IPS-NIHi11 (cell line): ENCODE data around the gene DGLUCY.
A peak's percentile ranks its signal among the peaks of the same experiment; 100 is the strongest.
"Not testable (repeated sequence)": the region's sequence is repeated elsewhere in the genome, so short reads cannot be mapped to it uniquely, and the experiment has no call there.

Source experiments
- DNase-seq: peaks from one replicate; pipeline ENCODE4 v3.0.0; 2012; ENCODE audit warnings: mixed read lengths, low spot score

The DGLUCY gene

DNA sequence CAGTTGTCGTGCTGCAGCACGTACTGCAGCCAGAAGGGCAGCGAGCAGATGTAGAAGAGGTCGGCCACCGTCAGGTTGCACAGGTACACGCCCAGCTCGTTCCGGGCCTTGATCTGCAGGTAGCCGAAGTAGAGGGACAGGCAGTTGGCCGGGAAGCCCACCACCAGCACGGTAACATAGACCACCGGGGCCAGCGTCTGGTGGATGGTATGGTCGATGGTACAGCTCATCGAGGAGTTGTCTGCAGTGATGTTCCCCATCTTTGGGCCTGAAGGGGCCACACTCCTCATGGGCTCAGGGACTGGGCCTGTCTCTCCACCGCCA lies 120.9 kb downstream of the DGLUCY start:
- DNase-seq = no peak

DNA sequence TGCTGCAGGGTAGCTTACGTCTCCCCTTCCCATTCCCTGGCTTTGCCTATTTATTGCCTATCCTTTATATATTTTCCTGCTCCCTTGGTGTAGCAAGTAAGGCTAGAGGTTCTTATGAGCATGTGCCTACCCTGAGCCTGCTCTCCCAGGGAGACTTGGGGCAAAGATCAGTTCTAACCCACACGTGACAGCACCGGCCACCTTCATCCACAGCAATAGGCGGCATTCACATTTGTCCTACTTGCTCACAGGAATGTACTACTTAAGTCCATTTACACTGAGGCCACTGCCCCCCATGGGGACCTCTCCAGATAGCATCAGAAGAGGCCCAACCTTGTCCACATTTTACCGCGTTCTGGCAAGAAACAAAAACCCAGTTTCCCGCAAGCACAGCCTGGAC lies 122.0 kb downstream of the DGLUCY start:
- DNase-seq = no peak

DNA sequence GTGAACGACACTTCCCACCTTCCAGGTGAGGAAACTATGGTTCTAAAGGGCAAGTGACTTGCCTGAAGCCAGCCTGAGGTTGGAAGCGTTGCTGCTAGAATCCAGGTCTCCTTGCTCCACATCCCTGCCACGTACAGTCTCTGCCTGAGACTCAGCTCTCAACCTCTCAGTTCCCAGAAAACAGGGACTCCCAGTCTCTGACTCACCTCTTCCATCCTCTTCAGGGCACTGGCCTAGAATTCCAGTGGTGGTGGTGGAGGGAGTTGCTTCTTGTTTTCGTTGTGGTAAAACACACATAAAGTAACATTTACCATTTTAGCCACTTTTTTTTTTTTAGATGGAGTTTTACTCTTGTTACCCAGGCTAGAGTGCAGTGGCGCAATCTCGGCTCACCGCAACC lies 123.3 kb downstream of the DGLUCY start:
- no peak for DNase-seq

DNA sequence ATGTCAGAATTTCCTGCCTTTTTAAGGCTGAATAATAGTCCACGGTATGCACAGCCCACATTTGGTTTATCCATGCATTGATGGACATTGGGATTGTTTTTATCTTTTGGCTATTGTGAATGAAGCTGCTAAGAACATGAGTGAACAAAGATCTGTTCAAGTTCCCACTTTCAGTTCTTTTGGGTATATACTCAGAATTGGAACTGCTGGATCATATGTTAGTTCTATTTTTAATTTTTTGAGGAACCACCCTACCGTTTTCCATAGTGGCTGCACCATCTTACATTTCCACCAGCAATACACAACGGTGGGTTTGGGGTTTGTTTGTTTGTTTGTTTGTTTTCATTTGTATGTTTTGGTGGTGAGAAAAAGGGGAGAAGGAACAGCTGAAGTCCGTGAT lies 124.2 kb downstream of the DGLUCY start:
- DNase-seq = no peak

- no peak for DNase-seq
These were observed 124.8 kb downstream of the DGLUCY start for GRCh38 chr14:91238661-91239060.

- no peak for DNase-seq
These were observed 128.0 kb downstream of the DGLUCY start for GRCh38 chr14:91241863-91242262.

DNA sequence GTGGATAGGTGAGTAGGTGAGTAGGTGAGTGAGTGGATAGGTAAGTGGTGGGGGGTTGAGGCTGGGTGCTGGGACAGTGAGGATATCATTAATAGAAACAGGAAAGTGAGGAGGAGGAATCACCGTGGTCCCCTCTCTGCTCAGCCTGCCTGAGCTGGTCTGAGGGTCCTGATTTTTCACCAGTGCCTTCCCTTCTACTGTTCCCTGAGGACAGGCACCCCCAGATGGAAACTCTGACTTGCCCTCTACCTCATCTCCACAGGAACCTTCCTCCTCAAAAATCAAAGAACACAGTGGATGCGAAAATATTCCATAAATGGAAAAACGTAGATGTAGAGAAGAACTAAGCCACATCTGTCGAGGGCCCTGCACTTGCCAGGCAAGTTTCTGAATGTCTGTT lies 128.8 kb downstream of the DGLUCY start:
- no peak for DNase-seq

DNA sequence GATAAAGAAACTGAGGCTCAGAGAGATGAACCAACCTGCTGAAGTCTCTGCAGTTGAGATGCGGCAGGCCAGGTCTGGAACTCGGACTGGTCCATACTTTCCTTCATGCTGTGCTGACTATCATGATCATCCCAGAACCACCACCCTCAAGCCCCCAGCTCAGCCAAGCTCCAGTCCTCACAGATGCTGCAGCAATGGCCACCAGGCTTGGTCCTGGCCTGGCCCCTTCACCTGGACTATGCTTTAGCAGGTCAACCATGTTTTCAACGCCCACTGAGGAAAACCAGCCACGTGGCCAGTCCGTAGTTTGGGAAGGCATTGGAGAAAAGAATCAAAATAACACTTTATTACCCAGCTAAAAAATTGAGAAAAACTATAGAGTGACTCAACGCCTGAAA lies 129.2 kb downstream of the DGLUCY start:
- no peak for DNase-seq

GRCh38 chr14:91244501-91244901 lies 130.6 kb downstream of the DGLUCY start, which contains the start of gene GPR68:
Gene GPR68 (minus strand): TSS chr14:91244704. CDS start chr14:91235050, 9,654 bp downstream.
- peak; percentile 56 for DNase-seq

DNA sequence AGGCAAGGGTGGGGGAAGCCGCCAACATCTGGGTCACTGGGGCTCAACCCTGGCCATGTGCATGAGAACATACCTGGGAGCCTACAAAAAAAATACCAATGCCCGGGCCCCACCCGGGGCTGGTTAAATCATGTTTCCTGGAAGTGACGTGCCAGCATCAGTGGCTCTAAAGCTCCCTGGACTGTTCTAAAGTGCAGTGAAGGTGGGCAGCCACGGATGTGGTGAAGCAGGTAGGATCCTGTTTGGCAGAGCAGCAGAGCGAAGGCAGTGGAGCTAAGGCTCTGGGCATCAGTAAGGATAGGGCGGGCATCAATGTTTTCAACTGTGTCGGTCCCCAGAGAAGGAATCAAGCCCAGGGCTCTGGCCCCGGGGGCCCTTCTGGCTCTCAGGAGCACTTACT lies 131.2 kb downstream of the DGLUCY start:
- DNase-seq = no peak

DNA sequence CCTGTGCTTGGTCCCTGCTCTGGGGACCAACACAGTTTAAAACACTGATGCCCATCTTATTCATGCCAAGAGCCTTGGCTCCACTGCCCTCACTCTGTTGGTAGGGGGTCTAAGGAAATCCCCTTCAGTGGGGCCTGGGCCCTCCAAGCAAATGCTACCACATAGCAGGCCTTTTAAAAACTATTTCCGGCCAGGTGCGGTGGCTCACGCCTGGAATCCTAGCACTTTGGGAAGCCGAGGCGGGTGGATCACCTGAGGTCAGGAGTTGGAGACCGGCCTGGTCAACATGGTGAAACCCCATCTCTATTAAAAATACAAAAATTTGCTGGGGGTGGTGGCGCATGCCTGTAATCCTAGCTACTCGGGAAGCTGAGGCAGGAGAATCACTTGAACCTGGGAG lies 131.7 kb downstream of the DGLUCY start:
- not testable (repeated sequence) for DNase-seq

DNA sequence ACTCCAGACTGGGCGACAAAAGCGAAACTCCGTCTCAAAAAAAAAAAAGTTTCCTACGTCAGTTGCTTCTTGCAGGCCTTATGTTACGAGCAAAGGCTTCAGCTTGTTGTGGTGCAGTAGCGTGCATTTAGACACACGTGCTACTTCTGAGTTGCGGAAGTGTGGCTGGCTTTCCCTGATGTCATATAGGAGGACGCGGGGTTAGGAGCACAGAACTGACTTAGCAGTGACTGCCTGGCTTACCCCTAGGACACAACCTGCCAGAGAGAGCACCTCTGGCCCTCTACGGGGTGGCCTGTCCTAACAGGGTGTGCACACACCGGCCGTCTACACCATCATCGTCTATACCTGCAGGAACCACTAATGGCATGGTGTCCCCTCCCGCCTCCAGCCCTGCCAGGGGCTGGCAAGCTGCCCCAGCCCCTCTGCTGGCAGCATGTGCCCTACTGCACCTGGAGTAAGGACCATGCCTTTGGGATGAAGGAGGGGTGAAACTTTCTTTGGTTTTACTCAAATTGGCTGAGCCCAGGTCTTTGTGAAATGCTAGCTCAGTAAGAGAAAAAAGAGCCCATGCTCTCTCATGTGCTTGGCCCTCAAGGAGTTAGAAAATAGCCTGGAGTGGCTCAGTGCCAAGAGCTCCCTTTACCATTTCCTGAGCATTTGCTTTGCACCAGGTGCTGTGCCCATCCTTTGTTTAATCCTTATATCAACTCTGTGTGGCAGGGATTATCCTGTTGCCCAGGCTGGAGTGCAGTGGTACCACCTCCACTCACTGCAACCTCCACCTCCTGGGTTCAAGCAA lies 132.4 kb downstream of the DGLUCY start:
- no peak for DNase-seq

DNA sequence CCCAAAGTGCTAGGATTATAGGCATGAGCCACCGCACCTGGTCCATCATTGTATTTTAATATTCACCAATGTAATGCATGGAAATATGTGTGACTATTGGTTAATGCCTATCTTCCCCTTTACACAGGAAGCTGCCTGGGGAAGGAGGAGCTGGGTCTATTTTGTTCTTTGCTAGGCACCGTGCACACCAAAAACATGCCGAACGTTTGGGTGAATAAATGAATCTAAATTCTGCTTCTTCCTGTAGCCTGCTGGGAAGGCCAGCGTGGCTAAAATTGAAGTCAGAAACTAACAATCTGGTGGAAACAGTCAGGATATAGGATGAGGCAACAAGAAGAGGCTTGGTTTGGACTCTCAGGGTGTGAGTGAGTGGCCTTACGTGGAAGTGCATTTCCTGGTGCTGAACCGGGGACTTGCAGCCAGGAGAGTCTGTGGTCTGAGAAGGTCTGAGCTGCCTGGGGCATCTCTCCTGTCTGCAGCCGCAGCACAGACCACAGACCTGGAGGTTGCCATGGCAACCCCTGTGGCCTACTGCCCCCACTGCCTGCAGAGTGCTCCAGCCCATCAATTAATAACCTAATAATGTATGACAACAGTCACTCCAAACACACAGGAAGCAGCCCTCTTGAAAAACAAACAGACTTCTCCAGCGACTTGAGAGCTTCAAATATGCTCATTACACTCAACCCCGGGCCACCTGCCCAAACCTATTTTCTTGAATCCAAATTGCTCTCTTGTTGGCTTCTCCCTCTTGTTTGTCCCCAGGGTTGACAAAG lies 136.2 kb downstream of the DGLUCY start:
- DNase-seq = peak; percentile 67

- no peak for DNase-seq
These were observed 137.0 kb downstream of the DGLUCY start for GRCh38 chr14:91250912-91251311.

DNA sequence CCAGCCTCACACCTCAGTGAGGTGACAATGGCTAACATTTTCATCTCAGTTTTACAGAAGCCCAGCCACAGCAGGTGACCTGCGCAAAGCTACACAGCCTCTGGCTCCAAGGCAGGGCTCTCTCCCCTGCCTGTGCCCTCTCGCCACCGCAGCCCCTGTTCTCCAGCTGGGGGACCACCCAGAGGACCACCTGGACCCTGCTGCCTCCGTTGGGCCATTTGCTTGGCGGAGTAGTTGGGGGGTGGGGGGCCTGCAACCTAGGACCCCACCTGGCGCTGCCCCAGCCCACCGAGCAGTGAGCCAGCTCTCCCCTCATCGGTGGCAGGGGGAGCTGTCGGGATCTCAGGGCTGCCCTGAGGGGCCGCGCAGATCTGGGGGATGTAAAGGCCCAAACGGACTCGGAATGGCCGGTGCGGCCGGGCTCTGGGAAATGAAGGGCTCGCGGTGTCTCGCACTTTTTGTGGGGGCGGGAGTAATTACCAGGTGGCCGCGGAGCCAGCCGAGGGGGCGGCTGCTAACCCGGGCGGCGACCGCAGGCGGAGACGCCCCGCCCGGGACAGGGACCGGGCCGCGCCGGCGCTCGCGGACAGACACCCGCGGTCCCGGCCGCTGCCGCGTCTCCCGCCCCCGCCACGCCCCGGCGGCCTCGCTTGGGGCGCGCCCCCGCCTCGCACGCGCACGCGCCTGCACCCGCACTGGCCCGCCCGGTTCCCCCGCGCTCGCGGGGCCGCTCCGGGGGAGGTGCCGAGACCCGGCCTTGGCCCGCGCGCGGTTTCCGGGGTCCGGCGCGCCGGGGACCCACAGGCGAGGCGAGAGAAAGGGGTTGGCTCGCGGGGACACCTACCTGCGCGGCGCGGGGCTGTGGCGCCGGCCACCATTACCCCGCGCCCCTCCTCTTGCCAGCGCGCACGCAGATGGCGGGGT lies 139.3 kb downstream of the DGLUCY start:
- DNase-seq = peak; percentile 75

- DNase-seq = no peak
These were observed 140.0 kb downstream of the DGLUCY start for GRCh38 chr14:91253795-91254323.

GRCh38 chr14:91254461-91254860 lies 140.6 kb downstream of the DGLUCY start:
- DNase-seq = no peak

DNA sequence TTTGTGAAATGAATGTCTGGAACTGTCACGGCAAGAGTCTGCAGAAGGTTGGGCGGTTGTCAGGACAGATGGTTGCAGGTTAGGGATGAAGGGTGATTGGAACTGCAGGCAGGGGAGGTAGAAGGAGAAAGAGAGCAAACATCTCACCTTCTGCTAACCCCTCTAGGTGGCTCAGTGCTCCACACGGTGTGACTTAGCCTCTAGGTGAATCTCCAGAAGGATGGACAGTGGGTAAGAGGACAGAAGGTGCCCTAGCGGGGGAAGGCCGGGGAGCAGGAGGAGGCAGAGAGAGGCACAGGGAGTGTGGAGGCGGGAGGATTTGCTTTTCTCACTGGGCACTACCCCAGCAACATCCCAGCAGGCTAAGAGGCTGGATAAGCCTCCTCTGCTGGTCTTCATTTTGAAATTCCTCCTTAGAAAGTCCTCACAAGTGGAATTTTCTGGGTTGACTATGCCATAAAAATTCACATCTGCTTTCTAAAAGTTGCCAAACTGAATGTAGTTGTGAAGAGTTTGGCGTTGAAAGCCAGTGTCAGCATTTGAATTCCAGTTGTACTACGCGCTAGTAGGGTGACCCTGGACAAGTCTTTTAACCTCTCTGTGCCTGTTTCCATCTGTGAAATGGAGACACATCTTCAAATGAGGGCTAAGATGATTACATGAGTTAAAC lies 141.3 kb downstream of the DGLUCY start:
- DNase-seq = no peak

DNA sequence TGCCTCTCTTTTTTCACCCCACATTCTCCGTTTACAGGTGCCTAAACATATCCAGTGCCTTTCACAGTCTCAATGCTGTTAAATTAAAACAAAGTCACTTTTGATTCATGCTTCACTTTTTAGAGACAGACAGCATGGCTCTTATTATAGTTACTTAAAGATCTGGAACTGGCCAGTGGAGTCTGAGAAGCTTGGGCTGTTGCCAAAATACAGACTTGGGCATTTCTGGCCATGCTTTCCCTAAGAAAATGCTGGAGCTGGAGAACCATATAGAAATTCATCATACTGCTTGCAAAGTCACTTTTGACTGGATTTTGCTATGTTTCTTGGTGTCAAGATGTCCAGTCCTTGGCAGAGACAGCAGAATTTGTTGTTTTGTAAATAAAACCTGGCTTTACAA lies 142.8 kb downstream of the DGLUCY start:
- no peak for DNase-seq

- DNase-seq = no peak
These were observed 143.6 kb downstream of the DGLUCY start for GRCh38 chr14:91257328-91258010.

- no peak for DNase-seq
These were observed 144.2 kb downstream of the DGLUCY start for GRCh38 chr14:91258011-91258618.
